IMR-90 (cell line): ENCODE results near the gene CTNNA1. TPM values are rescaled to one million over a fixed set of nuclear protein-coding genes. Genes with fewer than 3 reads are reported as not detected.
"Not testable (repeated sequence)": the region's sequence is repeated elsewhere in the genome, so short reads cannot be mapped to it uniquely, and the experiment has no call there.

Experiments
- ATAC-seq: fragments of 200-7000 bp; cut with Tn5 transposase; 2 replicates; pipeline ENCODE4 v1.9.1; 2020; ENCODE audit warnings: low read depth, mild to moderate bottlenecking, moderate library complexity
- BruUV-seq: library from RNA; stranded (reverse); fragments of 400-500 nt; replicated peaks from 2 replicates; lab custom pipeline; 2021; lab: Mats Ljungman, UMichigan
- CTCF ChIA-PET: fragments of 300-600 bp; formaldehyde crosslinking; extraction: SDS; loops from one replicate; lab custom pipeline; 2021; ENCODE audit warnings: antibody characterized with exemption; lab: Yijun Ruan, JAX
- POLR2A ChIA-PET: fragments of 300-600 bp; sonication (Branson Sonifier 250); formaldehyde crosslinking; loops from one replicate; lab custom pipeline; 2022; ENCODE audit warnings: antibody characterized with exemption; ENCODE audit not compliant: unreplicated experiment; lab: Charles Lee
- DNase-seq: peaks from one replicate; pipeline ENCODE4 v3.0.0; 2013
- H2AFZ ChIP-seq: replicated peaks from 2 replicates; pipeline ENCODE3; 2013; ENCODE audit warnings: low read length, mild to moderate bottlenecking; ENCODE audit not compliant: poor library complexity
- H2AK5ac ChIP-seq: 2 replicates; pipeline ENCODE4 v1.6.1; 2013; ENCODE audit warnings: low read depth, low read length, inconsistent platforms
- H2AK9ac ChIP-seq: replicated peaks from 2 replicates; pipeline ENCODE3; 2013; ENCODE audit warnings: mild to moderate bottlenecking, low read depth, low read length, moderate library complexity; ENCODE audit not compliant: poor library complexity
- H2BK120ac ChIP-seq: 2 replicates; pipeline ENCODE4 v1.6.1; 2013; ENCODE audit warnings: low read depth, low read length, inconsistent platforms
- H2BK15ac ChIP-seq: 3 replicates; pipeline ENCODE4 v1.6.1; 2013; ENCODE audit warnings: low read depth, low read length, inconsistent platforms
- H2BK20ac ChIP-seq: 2 replicates; pipeline ENCODE4 v1.6.1; 2013; ENCODE audit warnings: low read depth, mild to moderate bottlenecking, inconsistent platforms, low read length, moderate library complexity
- H2BK5ac ChIP-seq: 2 replicates; pipeline ENCODE4 v1.6.1; 2013; ENCODE audit warnings: mild to moderate bottlenecking, low read depth, low read length, inconsistent platforms; ENCODE audit not compliant: poor library complexity, severe bottlenecking
- H3K14ac ChIP-seq: replicated peaks from 2 replicates; pipeline ENCODE4 v1.6.1; 2013; ENCODE audit warnings: low read depth, low read length, inconsistent platforms
- H3K18ac ChIP-seq: 2 replicates; pipeline ENCODE4 v1.6.1; 2013; ENCODE audit warnings: low read depth, low read length, control low read depth
- H3K23ac ChIP-seq: 2 replicates; pipeline ENCODE4 v1.6.1; 2013; ENCODE audit warnings: low read depth, low read length, inconsistent platforms
- H3K27ac ChIP-seq: 2 replicates; pipeline ENCODE4 v1.5.1; 2013; ENCODE audit warnings: mild to moderate bottlenecking, control low read depth, low read length; ENCODE audit not compliant: insufficient read depth
- H3K27me3 ChIP-seq: 2 replicates; pipeline ENCODE4 v1.6.1; 2013; ENCODE audit warnings: low read length; ENCODE audit not compliant: control insufficient read depth, insufficient read depth
- H3K36me3 ChIP-seq: 2 replicates; pipeline ENCODE4 v1.6.1; 2013; ENCODE audit warnings: low read length, mixed read lengths; ENCODE audit not compliant: control insufficient read depth, insufficient read depth
- H3K4ac ChIP-seq: 2 replicates; pipeline ENCODE4 v1.6.1; 2013; ENCODE audit warnings: low read depth, low read length, inconsistent platforms
- H3K4me1 ChIP-seq: 2 replicates; pipeline ENCODE4 v1.6.1; 2013; ENCODE audit warnings: low read length, mixed read lengths; ENCODE audit not compliant: control insufficient read depth, insufficient read depth
- H3K4me2 ChIP-seq: 2 replicates; pipeline ENCODE4 v1.6.1; 2013; ENCODE audit warnings: low read depth, mild to moderate bottlenecking, control low read depth, low read length, moderate library complexity
- H3K4me3 ChIP-seq: 2 replicates; pipeline ENCODE4 v1.5.1; 2013; ENCODE audit warnings: low read depth, mild to moderate bottlenecking, control low read depth, low read length, moderate library complexity; ENCODE audit not compliant: insufficient read depth
- H3K56ac ChIP-seq: 2 replicates; pipeline ENCODE4 v1.6.1; 2013; ENCODE audit warnings: low read length, inconsistent platforms; ENCODE audit not compliant: insufficient read depth; ENCODE audit errors: extremely low read depth
- H3K79me1 ChIP-seq, 2 experiments: 2 replicates each; pipeline ENCODE4 v1.6.1; 2013; ENCODE audit warnings: low read length in 2 of 2, inconsistent platforms in 1 of 2, low read depth in 1 of 2
- H3K9ac ChIP-seq: 2 replicates; pipeline ENCODE4 v1.6.1; 2013; ENCODE audit warnings: low read depth, low read length, control low read depth
- H3K9me1 ChIP-seq: 2 replicates; pipeline ENCODE4 v1.6.1; 2013; ENCODE audit warnings: low read length, inconsistent platforms; ENCODE audit not compliant: insufficient read depth
- H3K9me3 ChIP-seq: 2 replicates; pipeline ENCODE4 v1.6.1; 2013; ENCODE audit warnings: low read length; ENCODE audit not compliant: control insufficient read depth, insufficient read depth
- H4K20me1 ChIP-seq: 2 replicates; pipeline ENCODE4 v1.6.1; 2013; ENCODE audit warnings: low read length, inconsistent platforms; ENCODE audit not compliant: insufficient read depth
- H4K5ac ChIP-seq: 2 replicates; pipeline ENCODE4 v1.6.1; 2013; ENCODE audit warnings: mild to moderate bottlenecking, low read depth, low read length, control low read depth
- H4K8ac ChIP-seq, 2 experiments: 2 replicates each; pipeline ENCODE4 v1.6.1; 2013; ENCODE audit warnings: low read depth in 2 of 2, low read length in 2 of 2, control low read depth in 1 of 2, inconsistent platforms in 1 of 2
- H4K91ac ChIP-seq: 2 replicates; pipeline ENCODE4 v1.6.1; 2013; ENCODE audit warnings: low read depth, low read length, inconsistent platforms; ENCODE audit not compliant: insufficient read depth
- BHLHE40 ChIP-seq: fragments of 150-350 bp; IDR thresholded peaks from 2 replicates; pipeline ENCODE4 v1.6.1; 2016; ENCODE audit warnings: mild to moderate bottlenecking, low read depth, low read length
- WGBS, 2 experiments: methylation state at CpG; one replicate each; pipeline versions ENCODE4 v1.1.5 to v1.1.7; 2013; ENCODE audit warnings: missing lambda C conversion rate in 2 of 2; ENCODE audit not compliant: insufficient read length in 1 of 2; ENCODE audit errors: extremely low coverage in 2 of 2; 5-methylcytosine and 5-hydroxymethylcytosine counted together
- dilution Hi-C: fragments of 300-500 bp; cut with HindIII; formaldehyde crosslinking; loops from one replicate; pipeline ENCODE4 v1.14.3; 2018; ENCODE audit warnings: low sequenced_read_pairs; ENCODE audit not compliant: unreplicated experiment
- in situ Hi-C: fragments of 300-500 bp; cut with MboI; formaldehyde crosslinking; loops from 3 replicates; pipeline ENCODE4 v1.14.3; 2019; ENCODE audit warnings: low sequenced_read_pairs, inconsistent platforms, mixed read lengths
- intact Hi-C: fragments of 100-400 bp; cut with micrococcal nuclease; formaldehyde crosslinking; loops from 2 replicates; pipeline ENCODE4 v1.10.0; 2022
- polyA plus RNA-seq, 3 experiments: library from polyadenylated mRNA; depleted of rRNA; stranded (reverse); fragments of >200 nt; gene quantifications; 2 replicates each; pipeline ENCODE4 v1.2.3, GENCODE V29; 2012; ENCODE audit warnings: low replicate concordance in 1 of 3
- total RNA-seq: library from RNA; depleted of rRNA; stranded (reverse); fragments of >200 nt; gene quantifications from 2 replicates; pipeline ENCODE4 v1.2.3, GENCODE V29; 2012
- TF ChIP-seq, protein P1 (sequence below): fragments of 150-350 bp; IDR thresholded peaks from 2 replicates; pipeline ENCODE4 v1.6.1; 2017; ENCODE audit warnings: mild to moderate bottlenecking, antibody characterized with exemption, low read length, low read depth

The CTNNA1 gene
- total and polyA plus RNA-seq, 2 of the 4 experiments (the other 2 are of a cell fraction), result 220 to 471 TPM

DNA sequence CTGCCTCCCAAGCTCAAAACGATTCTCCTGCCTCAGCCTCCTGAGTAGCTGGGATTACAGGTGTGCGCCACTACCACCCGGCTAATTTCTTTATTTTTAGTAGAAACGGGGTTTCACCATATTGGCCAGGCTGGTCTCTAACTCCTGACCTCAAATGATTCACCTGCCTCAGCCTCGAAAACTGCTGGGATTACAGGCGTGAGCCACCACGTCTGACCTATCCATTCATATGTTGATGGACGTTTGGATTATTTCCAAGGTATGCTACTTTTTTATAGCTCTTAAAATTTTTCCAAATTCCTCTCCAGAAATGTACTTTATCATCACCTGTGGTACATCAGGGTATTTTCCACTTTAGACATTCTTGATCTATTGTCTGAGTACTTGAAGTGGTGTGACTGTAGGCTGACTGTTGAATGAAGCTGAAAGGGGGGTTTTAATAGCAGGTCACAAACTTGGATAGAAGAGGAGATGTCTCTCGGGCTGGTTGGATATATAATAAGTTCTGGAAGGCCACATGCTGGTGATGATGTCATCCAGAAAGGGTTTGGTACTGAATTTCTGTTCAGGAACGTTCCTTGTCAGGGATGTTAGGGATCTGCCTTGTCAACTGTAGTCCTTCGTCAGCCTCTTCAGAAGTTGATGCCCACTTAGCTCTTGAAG lies 7.4 kb downstream of the CTNNA1 start:
- dilution Hi-C loops (no loop called here), intact Hi-C loops (no loop called here), in situ Hi-C loops (no loop called here)
- BruUV-seq, result no TSS peak
- Histone ChIP-seq H2AFZ (no peak overlapping the region), H3K27me3 (no peaks in the 10 kb centered on the region), H3K9me3 (peaks cover 3% of the 10 kb centered on the region; the same call in 1 of the 2 replicates), H3K4me3 (no peak overlapping the region), H2BK120ac (no peak overlapping the region), H3K9ac (no peak overlapping the region), H3K4me2 (no peak overlapping the region), H3K56ac (no peak overlapping the region), H3K23ac (no peak overlapping the region; the same call in 1 of the 2 replicates), H3K14ac (no peak overlapping the region), H2AK5ac (no peak overlapping the region), H4K91ac (no peak overlapping the region), H3K27ac (no peak overlapping the region), H3K4me1 (peaks cover 10% of the 10 kb centered on the region), H3K36me3 (peaks cover 22% of the 10 kb centered on the region), H3K4ac (no peak overlapping the region), H3K18ac (no peak overlapping the region), H2AK9ac (no peak overlapping the region), H3K9me1 (peaks cover 18% of the 10 kb centered on the region), H4K5ac (no peak overlapping the region), H4K8ac (no peak overlapping the region), H2BK15ac (no peak overlapping the region), H3K79me1 (peaks cover 2 to 52% of the 10 kb centered on the region in 2 experiments; a peak in 2 of 4 replicates), H2BK5ac (no peak overlapping the region), H4K20me1 (peaks cover 95% of the 10 kb centered on the region), H2BK20ac (no peak overlapping the region)
- ATAC-seq, result no peak
- no peak for TF ChIP-seq BHLHE40
- TF ChIP-seq, protein P1, sequence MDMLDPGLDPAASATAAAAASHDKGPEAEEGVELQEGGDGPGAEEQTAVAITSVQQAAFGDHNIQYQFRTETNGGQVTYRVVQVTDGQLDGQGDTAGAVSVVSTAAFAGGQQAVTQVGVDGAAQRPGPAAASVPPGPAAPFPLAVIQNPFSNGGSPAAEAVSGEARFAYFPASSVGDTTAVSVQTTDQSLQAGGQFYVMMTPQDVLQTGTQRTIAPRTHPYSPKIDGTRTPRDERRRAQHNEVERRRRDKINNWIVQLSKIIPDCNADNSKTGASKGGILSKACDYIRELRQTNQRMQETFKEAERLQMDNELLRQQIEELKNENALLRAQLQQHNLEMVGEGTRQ, result 0 out of 2 replicates have a peak, but pooled peaks have one; percentile 13
- POLR2A ChIA-PET, result no interaction called here
- 94% methylated on average over 3 of the region's 11 CpGs; no CpG with 5 or more reads in 1 of the 2 experiments for WGBS, 2 experiments
- DNase-seq, result peak; percentile 29
- CTCF ChIA-PET, result interaction anchor here (0.6 kb wide), 2 partner anchors 19 to 27 kb away, joined by 3 to 5 read pairs; no protein-coding TSS in a partner anchor

GRCh38 chr5:138761115-138761514 lies 7.9 kb downstream of the CTNNA1 start:
- H3K14ac ChIP-seq, H3K4me2 ChIP-seq, BruUV-seq: not testable (repeated sequence)

More at GRCh38 chr5:138761115-138761514, 7.9 kb downstream of the CTNNA1 start:
- H3K23ac ChIP-seq, H3K27ac ChIP-seq, H2AFZ ChIP-seq, H2BK5ac ChIP-seq, in situ Hi-C loops, DNase-seq, H2BK15ac ChIP-seq, POLR2A ChIA-PET, H4K91ac ChIP-seq, H4K8ac ChIP-seq, H2AK9ac ChIP-seq, H3K56ac ChIP-seq, H2BK20ac ChIP-seq, H3K9me3 ChIP-seq, H3K18ac ChIP-seq, H2BK120ac ChIP-seq, H3K4ac ChIP-seq, CTCF ChIA-PET, H3K9ac ChIP-seq, dilution Hi-C loops, H4K5ac ChIP-seq, H3K27me3 ChIP-seq, ATAC-seq, H3K4me3 ChIP-seq, H2AK5ac ChIP-seq, intact Hi-C loops: not testable (repeated sequence)
- Histone ChIP-seq H3K9me1 (peaks cover 19% of the 10 kb centered on the region), H3K79me1 (peaks cover 2 to 50% of the 10 kb centered on the region in 2 experiments; a peak in 2 of 4 replicates), H3K4me1 (peaks cover 12% of the 10 kb centered on the region), H4K20me1 (peaks cover 93% of the 10 kb centered on the region), H3K36me3 (peaks cover 19% of the 10 kb centered on the region)
- WGBS, 2 experiments, result 52% methylated on average over 3 of the region's 7 CpGs; no CpG with 5 or more reads in 1 of the 2 experiments
